Thoracic aorta (tissue), 2 donors: ENCODE data around the gene SH2D6. TPM values are rescaled to one million over a fixed set of nuclear protein-coding genes. Genes with fewer than 3 reads are reported as not detected.

ENCODE experiments used
- ATAC-seq: fragments of 150-250 bp; one replicate; pipeline ENCODE4 v1.8.0; 2017; ENCODE audit warnings: low read depth; ENCODE audit not compliant: insufficient number of reproducible peaks, low FRiP score
- DNase-seq: peaks from one replicate; pipeline ENCODE4 v3.0.0-alpha.2; 2020; ENCODE audit warnings: low spot score
- H3K27ac ChIP-seq, 2 donors: fragments of 200-600 bp; sonication (generic); 1 replicate in 1 of 2; 2 replicates in 1 of 2; pipeline ENCODE4 v1.5.1; 2016; ENCODE audit warnings: mild to moderate bottlenecking in 2 of 2, moderate library complexity in 2 of 2
- H3K27me3 ChIP-seq: fragments of 200-600 bp; sonication (generic); replicated peaks from 2 replicates; pipeline ENCODE4 v1.6.0; 2016; ENCODE audit warnings: mild to moderate bottlenecking; ENCODE audit not compliant: insufficient read depth
- H3K36me3 ChIP-seq: fragments of 200-600 bp; sonication (generic); one replicate; pipeline ENCODE4 v1.5.1; 2016
- H3K4me1 ChIP-seq, 2 donors: fragments of 200-600 bp; sonication (generic); 1 replicate in 1 of 2; 2 replicates in 1 of 2; pipeline versions ENCODE4 v1.5.1 to v1.6.0; 2016; ENCODE audit warnings: low read depth in 2 of 2, mild to moderate bottlenecking in 1 of 2; ENCODE audit not compliant: control insufficient read depth in 1 of 2
- H3K4me3 ChIP-seq: fragments of 200-600 bp; sonication (generic); 2 replicates; pipeline ENCODE4 v1.5.1; 2016; ENCODE audit warnings: mild to moderate bottlenecking
- H3K9me3 ChIP-seq: fragments of 200-600 bp; sonication (generic); 2 replicates; pipeline ENCODE4 v1.5.1; 2016
- CTCF ChIP-seq: fragments of 200-600 bp; sonication (generic); IDR thresholded peaks from one replicate; pipeline ENCODE4 v1.5.1; 2019; ENCODE audit warnings: antibody characterized with exemption
- total RNA-seq, 2 donors: library from RNA; depleted of rRNA; stranded (reverse); fragments of >200 nt; gene quantifications; one replicate each; pipeline versions ENCODE4 v1.1.0 to v1.2.3, GENCODE V29; 2016

SH2D6 gene
- total RNA-seq, 2 donors from 2014 or later, result not detected

- H3K9me3 ChIP-seq, result no peaks in the 10 kb centered on the region
- peaks cover 0 to 18% of the 10 kb centered on the region in 2 donors for H3K4me1 ChIP-seq
- H3K4me3 ChIP-seq, result no peak overlapping the region
- no peak for ATAC-seq
- no peaks in the 10 kb centered on the region for H3K27me3 ChIP-seq
- no peak for DNase-seq
- peaks cover 12% of the 10 kb centered on the region for H3K36me3 ChIP-seq
- no peak for TF ChIP-seq CTCF
- H3K27ac ChIP-seq, result peak overlapping the region in 1 of 2 donors; percentile 31
These were observed 23.5 kb upstream of the SH2D6 start for GRCh38 chr2:85394976-85395375.

GRCh38 chr2:85395912-85396475 is 22.5 kb upstream of the SH2D6 start:
- Histone ChIP-seq H3K4me1 (peaks cover 0 to 18% of the 10 kb centered on the region in 2 donors), H3K9me3 (no peaks in the 10 kb centered on the region), H3K36me3 (peaks cover 6% of the 10 kb centered on the region), H3K27ac (peak overlapping the region; percentile 67 to 73), H3K4me3 (no peak overlapping the region), H3K27me3 (no peaks in the 10 kb centered on the region)
- DNase-seq, result no peak
- no peak for TF ChIP-seq CTCF
- no peak for ATAC-seq

- H3K9me3 ChIP-seq, result no peaks in the 10 kb centered on the region
- peaks cover 0 to 18% of the 10 kb centered on the region in 2 donors for H3K4me1 ChIP-seq
- TF ChIP-seq CTCF, result no peak
- peak overlapping the region; percentile 56 for H3K4me3 ChIP-seq
- H3K27ac ChIP-seq, result peak overlapping the region; percentile 67 to 73
- ATAC-seq (no peak), DNase-seq (no peak)
- peaks cover 4% of the 10 kb centered on the region for H3K36me3 ChIP-seq
- no peaks in the 10 kb centered on the region for H3K27me3 ChIP-seq
These were observed 21.7 kb upstream of the SH2D6 start for GRCh38 chr2:85396531-85397470.

- no peaks in the 10 kb centered on the region for H3K27me3 ChIP-seq
- no peaks in the 10 kb centered on the region for H3K9me3 ChIP-seq
- H3K4me3 ChIP-seq, result no peak overlapping the region
- H3K27ac ChIP-seq, result no peak overlapping the region
- DNase-seq (no peak), ATAC-seq (no peak)
- no peak for TF ChIP-seq CTCF
- H3K36me3 ChIP-seq, result peaks cover 4% of the 10 kb centered on the region
- peaks cover 0 to 18% of the 10 kb centered on the region in 2 donors for H3K4me1 ChIP-seq
These were observed 20.6 kb upstream of the SH2D6 start for GRCh38 chr2:85397925-85398331.

GRCh38 chr2:85398426-85399182 is 19.9 kb upstream of the SH2D6 start:
- DNase-seq (no peak), ATAC-seq (no peak)
- H3K27ac ChIP-seq, result no peak overlapping the region
- H3K4me1 ChIP-seq, result peaks cover 0 to 18% of the 10 kb centered on the region in 2 donors
- peaks cover 4% of the 10 kb centered on the region for H3K36me3 ChIP-seq
- TF ChIP-seq CTCF, result no peak
- H3K4me3 ChIP-seq, result no peak overlapping the region
- H3K27me3 ChIP-seq, result no peaks in the 10 kb centered on the region
- no peaks in the 10 kb centered on the region for H3K9me3 ChIP-seq
